Measurements from ENCODE around the gene PTPRG.

GRCh38 chr3:61594144-61594963, 33.0 kb downstream of the PTPRG start:
- TF ChIP-seq CEBPB (IDR thresholded peaks at IDR 0.05; ENCODE audit: borderline replicate concordance in 1 of 2, low read depth in 2 of 2, low read length in 2 of 2) (no peak), ZBTB33 (IDR thresholded peaks at IDR 0.05) (no peak), SMAD1 (IDR thresholded peaks at IDR 0.05; ENCODE audit: low read depth, partially characterized antibody) (no peak), REST (IDR thresholded peaks at IDR 0.05; ENCODE audit: low read depth, low read length) (no peak), MXI1 (IDR thresholded peaks at IDR 0.05; ENCODE audit: low read depth, low read length) (no peak), ZNF274 (IDR thresholded peaks at IDR 0.05; ENCODE audit: insufficient read depth, insufficient read length) (no peak)
